Islet precursor cell (in vitro differentiated cells): Measurements from ENCODE around the gene ZRANB1.

Experiments used
- DNase-seq: peaks from one replicate; pipeline ENCODE4 v3.0.0-alpha.2; 2018

ZRANB1 gene

DNA sequence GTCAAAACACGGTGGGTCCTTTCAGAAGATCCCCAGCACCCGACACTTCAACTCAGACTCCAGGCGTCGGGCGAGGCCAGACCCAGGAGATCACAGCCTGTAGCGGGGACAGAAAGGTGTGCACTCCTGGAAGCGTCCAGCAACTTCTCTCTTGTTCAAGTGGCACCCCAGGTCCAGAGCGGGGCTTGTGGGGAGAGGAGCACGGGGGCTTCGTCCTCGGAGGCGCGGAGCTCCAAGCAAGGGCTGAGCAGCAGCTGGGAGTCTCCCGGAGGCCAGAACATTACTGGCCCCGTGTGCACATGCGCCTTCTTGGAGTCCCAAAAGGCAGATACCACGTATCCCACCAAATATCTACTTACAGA, 54.9 kb downstream of the ZRANB1 start:
- DNase-seq: peak; percentile 48

- DNase-seq: no peak
These were observed 55.4 kb downstream of the ZRANB1 start for GRCh38 chr10:124997306-124997705.

DNA sequence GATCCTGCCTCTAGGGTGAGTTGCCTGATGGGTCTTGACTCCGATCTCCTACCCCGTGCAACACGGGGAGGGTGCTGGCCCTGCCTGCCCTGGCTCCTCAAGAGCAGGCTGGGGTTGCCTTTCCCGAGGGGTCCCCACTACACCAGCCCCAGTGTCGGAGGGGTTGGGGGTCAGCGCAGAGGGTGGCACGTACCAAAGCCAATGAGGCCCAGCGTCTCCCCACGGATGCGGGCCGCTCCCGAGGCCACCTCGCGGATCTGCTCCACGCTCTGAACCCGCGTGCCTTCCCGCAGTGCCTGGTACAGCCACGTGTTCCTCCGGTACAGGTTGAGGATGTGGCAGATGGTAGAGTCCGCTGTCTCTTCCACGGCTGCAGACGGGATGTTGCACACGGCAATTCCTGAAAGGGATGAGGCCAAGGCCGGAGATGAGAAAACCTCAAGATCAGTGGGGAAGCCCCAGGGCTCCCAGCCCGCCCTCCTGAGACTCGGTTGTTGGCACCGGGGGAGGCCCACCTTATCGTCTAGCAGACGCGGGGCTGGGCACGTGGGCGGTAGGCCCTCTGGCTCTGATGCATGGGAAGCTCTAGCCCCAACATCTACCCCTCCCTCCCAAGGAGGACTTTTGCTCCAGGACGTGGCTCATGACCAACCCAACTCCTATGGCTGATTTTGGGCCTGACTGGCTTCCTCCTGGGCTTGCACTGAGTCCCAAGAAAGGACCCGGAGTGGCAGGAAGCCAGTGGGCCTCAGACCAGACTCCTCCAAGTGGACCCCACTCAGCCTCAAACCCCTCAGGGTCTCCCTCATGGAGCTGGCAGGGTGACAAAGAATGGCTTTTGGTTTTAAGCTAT, 56.1 kb downstream of the ZRANB1 start:
- peak; percentile 44 for DNase-seq

GRCh38 chr10:124998624-124999291, 56.8 kb downstream of the ZRANB1 start:
- DNase-seq: peak; percentile 35

- DNase-seq: peak; percentile 47
These were observed 57.8 kb downstream of the ZRANB1 start for GRCh38 chr10:124999433-125000365.

GRCh38 chr10:125000366-125001312, 58.7 kb downstream of the ZRANB1 start:
- peak; percentile 71 for DNase-seq

DNA sequence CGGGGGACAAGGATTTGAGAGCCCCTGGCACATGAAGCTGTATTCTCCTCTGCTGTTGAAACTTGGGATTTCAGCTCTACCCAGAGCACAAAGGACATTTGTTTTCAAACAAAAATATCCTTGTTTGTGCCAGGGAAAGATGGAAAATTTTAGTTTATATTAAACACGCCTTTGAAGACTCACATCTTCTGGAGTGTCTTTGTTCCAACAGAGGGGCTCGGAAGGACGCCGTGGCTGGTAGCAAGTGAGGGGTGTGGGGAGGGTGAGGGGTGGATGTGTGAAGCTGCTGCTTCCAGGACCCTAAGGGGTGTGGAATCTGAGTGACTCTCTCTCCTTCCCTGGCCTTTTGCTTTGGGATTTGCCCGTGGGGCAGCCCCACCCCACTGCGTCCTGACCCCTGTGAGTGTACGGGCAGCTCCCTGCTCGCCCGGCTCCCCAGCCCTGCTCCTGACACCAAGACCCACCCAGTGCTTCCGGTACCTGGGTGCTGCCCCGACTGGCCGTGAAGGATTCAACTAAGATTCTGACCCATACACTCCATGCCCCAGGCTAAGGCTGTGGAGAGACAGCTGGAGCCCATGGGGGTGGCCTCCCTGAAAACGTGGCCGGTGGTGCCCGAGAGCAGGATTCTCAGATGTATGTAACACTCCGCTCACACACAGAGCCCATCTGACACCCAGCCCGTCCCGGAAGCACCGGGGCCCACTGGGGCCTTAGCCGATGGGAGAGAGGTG, 59.6 kb downstream of the ZRANB1 start:
- peak; percentile 49 for DNase-seq

DNA sequence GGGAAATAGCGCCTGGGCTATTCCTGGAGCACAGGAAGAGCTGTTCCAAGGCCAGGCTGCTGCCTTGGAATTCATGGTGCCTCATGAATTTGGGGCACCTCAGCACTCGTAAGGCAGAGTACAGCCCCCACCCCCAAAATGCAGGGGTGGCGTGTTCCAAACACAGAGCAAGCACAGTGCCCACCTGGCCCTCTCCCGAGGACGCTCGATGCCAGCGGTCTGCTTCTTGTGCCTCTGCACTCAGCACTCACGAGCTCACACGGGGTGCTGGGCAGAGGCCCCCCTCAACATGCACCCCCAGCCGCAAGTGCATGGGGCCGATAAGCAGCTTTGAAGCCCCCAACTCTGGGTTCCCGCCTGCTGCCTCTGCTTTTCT, 60.1 kb downstream of the ZRANB1 start:
- no peak for DNase-seq

- peak; percentile 47 for DNase-seq
These were observed 60.7 kb downstream of the ZRANB1 start for GRCh38 chr10:125002423-125003145.

DNA sequence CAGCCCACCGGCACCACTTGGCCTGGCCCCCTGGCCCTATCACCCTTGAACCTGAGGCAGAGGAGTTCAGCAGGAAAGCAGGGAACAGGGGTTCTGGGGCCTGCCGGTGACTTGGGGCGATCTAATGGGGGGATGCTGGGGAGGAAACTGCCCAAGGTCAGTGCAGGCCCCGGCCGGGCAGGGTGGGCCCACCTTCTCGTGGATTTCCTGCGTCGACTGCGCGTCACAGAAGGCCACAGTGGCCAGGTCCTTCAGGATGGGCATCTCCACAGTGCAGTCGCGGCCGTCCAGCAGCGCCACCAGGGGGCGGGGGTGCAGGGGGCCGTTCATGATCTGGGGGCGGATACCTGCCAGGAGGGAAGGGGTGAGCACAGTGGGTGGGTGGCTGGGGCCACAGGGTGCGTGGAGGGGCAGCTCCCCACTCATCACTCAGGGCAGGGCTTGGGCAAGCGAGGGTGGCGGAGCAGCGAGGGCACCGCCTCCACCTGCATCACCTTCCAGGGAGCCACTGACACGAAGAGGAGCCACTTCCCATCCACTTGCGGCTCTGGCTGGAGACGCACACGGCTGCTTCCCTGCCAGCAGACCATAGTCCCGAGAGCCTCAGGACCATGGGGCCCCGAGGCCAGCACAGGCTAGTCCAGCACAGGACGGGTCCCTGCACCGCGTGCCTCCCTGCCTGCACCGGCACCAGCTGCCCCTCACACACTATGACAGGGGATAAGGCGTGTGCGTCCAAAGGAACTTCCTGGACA, 61.4 kb downstream of the ZRANB1 start:
- peak; percentile 52 for DNase-seq

- peak; percentile 46 for DNase-seq
These were observed 62.1 kb downstream of the ZRANB1 start for GRCh38 chr10:125003901-125004467.

- DNase-seq: peak; percentile 44
These were observed 62.8 kb downstream of the ZRANB1 start for GRCh38 chr10:125004571-125005311.

DNA sequence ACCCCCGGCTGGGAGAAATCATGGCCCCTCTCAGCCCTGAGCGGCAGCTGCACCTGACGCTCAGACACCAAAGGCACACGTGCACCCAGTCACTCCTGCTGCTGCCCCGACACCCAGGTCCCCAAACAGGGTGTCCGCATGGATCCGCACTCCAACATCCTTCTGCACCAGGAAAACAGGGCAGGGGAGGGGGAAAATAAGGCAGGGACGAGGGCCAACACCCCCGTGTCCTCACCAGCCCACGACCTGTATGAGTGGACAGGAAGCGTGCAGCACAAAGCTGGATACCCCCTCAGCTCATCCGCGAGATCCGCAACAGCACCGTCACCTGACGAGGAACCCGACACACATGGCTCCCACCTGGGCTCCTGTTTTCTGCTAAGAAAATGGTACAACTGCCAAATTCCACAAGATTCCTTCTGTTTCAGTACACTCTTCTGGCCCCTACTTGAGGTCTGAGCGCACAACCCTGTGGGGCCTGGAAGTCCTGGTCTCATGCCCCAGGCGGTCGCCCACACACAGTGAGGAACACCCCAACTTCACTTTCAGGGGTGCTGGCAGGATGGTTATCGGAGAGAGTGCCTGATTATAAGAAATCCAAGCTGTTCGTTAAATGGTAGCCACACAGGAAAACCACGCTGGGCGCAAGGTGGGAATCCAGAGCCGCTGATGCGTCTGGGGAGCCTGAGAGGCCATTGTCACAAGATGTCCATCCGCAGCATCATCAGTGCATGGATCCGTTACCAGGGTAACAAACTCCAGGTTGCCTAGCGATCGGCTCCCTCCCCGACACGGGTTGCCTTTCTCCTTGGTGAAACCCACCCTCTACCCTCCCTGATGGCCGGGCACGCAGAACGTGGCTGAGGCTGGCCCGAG, 63.6 kb downstream of the ZRANB1 start:
- DNase-seq: no peak

- DNase-seq: no peak
These were observed 64.3 kb downstream of the ZRANB1 start for GRCh38 chr10:125006188-125006680.

DNA sequence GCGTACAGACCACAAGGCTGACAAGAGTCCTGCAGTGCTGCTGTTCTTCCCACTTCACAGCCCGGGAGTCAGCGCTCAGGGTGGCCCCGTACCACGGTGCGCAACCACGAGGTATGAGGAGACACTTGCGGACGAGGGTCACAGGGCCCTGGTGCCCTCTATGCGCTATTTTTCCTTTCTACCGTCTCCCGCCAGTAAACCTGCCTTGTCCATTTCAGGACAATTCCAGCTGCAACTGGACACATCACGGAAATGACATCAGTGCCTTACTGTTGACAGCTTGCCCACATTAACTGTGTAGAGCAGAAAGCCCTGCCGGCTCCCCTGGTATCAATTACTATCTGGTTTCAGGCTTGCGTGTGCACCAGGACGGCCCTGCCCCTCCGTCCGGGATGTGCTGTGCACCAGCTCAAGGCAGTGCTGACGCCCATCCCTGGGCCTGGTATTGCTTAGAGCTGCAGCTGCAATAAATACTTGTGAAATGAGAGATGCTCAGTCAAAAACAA, 65.1 kb downstream of the ZRANB1 start:
- DNase-seq: no peak

DNA sequence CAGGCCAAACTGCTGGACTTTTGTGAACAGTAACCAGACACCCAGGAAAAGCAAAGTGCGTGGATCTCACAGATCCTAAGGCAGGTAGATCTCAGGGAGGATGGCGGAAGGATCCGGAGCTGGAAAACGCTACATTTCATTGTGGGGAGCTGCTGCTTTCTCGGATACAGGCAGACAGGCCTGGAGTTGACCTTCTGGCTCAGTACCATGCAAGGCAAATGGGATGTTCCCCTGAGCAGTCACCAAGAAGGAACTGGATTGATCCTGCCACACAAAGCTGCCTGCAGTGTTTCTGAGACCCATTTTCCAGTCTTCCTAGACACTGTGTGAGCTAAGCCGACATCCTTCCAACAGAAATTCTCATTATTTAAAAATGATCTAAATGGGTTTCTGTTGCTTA, 65.5 kb downstream of the ZRANB1 start:
- no peak for DNase-seq
